NCI-H2227 treated with DMSO at 0.1 percent for 48 hours (cell line): ENCODE measurements around the gene MRPL24.
A peak's percentile ranks its signal among the peaks of the same experiment; 100 is the strongest.
"Not testable (repeated sequence)": the region's sequence is repeated elsewhere in the genome, so short reads cannot be mapped to it uniquely, and the experiment has no call there.

ENCODE experiments used
- DNase-seq: peaks from one replicate; lab custom pipeline; 2025; lab: John Stamatoyannopoulos, UW

The MRPL24 gene

DNA sequence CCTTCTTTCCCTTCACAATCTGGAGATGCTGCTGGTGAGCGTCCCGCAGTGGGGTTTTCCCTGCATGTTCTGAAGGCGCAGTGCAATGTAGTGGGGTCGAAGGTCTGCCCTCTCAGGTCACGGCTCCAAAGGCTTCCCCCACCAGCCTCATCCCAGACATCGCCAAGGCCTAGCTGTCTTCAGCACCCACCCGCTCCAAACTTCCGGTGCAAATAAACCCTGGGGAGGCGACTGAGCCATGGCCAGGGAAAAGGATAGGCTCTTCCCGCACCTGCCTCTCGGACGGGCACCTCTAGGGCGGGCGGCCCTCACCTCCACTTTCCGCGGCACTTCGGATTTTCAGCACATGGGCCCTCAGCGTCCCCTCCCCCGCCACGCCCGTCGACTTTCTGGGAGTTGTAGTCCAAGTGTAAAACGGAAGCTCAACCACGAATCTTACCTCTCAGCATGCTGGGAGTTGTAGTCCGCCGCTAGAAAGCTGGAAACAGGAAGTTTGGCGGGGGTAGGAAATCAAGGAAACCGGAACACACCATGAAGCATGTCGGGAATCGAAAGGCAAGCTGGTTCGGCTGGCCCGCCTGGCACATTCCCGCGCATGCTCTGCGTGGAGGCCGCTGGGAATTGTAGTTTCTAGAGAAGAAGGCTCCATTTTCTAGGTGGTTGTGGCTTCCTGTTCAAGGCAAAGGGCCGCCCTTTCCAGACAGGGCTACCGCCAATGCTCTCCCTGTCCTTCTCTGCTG lies at the start of gene MRPL24:
MRPL24 (minus strand) TSS at position 348 of the 740 bp plus-strand sequence. CDS start 2,384 bp downstream, outside the sequence.
- DNase-seq: peak; percentile 99

DNA sequence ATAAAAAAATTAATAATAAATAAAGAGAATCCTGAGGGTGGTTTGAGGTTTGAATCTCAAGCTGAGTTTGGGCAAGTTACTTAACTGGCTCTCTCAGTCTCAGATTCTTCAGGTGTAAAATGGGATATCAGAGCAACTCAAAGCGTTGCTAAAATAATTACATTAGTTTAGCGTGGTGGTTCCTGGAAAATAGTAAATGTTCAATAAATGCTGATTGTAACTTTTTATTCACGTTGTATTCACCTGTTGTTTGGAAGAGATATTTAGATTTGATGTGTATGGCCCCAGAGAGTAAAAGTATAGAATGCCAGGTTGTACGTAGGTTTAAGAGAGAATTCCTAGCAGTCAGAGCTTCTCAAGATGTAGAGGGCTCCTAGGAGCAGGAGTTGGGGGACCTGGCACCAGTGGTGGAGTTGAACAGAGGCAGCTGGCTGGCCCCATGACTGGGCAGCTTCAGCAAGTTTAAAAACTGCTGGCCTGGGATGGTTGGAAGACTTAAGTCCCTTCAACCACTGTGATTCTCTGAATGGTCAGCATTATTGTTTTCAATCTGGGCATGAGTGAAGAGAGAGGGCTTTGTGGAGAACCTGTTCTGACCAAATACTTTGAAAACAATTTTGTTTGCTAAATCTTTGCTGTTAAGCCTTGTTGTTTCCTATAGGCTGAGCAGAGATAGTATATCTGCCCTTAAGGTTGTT lies 48.9 kb upstream of the MRPL24 start:
- no peak for DNase-seq

DNA sequence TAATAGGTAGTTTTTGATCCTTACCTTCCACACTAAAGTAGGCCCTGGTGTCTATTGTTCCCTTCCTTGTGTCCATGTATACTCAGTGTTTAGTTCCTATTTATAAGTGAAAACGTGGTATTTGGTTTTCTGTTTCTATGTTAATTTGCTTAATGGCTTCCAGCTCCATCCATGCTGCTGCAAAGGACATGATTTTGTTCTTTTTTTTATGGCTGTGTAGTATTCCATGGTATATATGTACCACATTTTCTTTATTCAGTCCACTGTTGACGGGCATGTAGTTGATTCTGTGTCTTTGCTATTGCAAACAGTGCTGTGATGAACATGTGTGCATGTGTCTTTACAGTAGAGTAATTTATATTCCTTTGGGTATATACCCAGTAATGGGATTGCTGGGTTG lies 47.2 kb upstream of the MRPL24 start:
- no peak for DNase-seq

DNA sequence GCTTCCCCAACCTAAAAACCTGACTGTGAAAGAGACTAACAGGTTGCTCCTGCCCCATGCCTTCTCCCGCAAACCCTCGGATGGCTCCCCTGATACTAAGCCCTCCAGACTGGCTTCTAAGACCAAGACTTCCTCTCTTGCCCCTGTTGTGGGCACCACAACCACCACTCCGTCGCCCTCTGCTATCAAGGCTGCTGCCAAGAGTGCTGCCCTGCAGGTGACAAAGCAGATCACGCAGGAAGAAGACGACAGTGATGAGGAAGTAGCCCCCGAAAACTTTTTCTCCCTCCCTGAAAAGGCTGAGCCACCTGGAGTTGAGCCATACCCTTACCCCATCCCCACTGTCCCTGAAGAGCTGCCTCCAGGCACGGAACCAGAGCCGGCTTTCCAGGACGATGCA lies 45.8 kb upstream of the MRPL24 start:
- DNase-seq: no peak

DNA sequence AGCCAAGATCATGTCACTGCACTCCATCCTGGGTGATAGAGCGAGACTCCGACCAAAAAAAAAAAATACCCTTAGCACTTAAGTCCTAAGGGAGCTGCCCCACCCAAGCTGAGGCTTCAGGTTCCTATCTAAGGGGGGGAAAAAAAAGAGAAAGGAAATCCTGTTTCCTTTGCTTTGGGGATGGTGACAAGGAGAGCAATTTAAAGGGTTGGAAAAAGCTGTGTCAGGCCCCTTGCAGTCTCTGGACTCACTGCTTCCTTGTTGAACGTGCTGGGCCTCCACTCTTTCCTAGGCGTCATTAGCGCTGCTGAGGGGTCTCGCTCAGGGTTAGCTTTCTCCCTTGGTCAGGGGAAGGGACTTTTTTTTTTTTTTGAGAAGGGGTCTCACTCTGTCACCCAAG lies 44.6 kb upstream of the MRPL24 start:
- no peak for DNase-seq

DNA sequence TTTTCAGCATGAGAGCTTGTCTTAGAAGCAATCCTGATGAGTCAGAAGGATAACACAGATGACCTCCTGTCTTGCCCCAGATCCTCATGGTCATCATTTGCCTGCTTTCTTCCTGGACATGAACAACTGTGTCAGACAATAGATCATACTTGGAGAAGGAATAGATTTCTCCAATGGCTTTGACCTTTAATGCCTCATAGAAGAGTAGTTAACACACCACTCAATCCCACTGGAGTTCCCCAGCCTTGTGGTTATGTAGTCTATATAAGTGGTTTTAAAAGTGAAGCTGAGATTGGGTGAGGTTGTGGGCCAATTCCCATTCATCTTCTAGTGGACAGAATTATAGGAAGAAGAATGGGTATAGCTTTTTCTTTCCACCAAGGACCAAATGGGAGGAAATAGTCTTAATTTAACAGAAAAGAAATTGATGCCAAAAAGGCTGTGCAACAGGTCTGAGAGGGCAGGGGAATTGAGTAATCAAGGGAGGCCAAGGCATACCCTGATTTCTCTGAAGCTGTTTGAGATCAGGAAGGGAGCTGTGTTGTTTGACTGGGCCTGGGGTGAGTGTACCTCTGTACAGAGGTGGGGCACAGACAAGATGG lies 40.8 kb upstream of the MRPL24 start:
- no peak for DNase-seq

DNA sequence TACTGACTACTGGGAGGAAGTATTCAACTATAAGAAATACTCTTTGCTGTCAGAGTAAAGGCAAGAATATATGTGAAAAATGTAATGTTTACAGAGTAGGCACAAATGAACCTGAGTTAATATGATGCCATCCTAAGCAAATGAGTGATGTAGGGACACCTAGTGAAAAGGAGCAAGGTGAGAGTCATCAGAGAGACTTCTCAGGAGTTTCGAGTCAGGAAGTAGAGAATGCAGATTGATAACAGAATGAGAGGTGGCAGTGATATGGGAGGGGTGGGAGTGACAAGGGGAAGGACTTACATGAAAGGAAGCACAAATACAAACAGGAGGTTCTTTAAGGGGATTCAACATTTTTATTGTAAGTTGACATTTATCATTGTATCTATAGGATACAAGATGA lies 36.7 kb upstream of the MRPL24 start:
- DNase-seq: no peak

DNA sequence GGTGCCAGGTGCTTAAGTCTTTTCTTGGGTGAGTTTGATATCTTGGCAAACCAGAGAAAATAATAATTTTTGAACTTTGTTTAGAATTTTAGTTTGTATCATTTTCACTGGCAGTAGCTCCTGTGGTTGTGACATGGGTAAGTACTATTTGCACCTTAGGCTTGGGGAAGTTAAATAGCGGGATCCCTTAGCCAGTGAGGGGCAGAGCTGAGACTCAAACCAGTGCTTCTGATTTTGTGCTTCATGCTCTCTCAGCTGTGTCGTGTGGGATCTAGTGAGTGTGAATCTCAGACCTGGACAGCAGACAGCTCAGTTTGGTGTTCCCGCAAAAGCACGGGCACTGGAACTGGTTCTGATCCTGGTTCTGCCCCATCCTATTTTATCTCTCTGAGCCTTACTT lies 36.1 kb upstream of the MRPL24 start:
- DNase-seq: no peak

DNA sequence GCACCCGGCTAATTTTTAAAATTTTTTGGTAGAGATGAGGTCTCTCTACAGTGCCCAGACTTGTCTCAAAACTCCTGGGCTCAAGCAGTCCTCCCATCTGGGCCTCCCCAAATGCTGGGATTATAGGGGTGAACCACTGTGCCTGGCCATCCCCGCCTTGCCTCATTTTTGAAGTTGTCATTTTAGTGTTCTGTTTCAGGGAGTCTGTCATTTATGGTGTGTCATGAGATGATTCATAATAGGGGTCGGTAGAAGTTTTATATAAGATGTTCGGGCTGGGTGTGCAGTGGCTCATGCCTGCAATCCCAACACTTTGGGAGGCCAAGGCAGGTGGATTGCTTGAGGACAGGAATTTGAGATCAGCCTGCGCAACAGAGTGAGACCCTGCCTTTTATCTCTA lies 34.9 kb upstream of the MRPL24 start:
- no peak for DNase-seq

DNA sequence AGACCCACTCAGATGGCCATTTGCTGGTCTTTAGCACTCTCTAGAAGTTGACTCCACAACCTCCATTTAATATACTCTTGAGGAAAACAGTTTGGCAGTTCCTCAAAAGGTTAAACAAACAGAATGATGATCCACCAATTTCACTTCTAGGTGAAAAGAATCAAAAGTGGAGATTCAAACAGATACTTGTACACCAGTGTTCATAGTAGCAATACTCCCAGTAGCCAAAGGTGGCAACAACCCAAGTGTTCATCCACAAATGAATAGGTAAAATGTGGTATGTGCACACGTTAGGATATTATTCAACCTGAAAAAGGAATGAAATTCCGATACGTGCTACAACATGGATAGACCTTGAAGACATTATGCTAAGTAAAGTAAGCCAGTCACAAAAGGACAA lies 32.7 kb upstream of the MRPL24 start:
- no peak for DNase-seq

DNA sequence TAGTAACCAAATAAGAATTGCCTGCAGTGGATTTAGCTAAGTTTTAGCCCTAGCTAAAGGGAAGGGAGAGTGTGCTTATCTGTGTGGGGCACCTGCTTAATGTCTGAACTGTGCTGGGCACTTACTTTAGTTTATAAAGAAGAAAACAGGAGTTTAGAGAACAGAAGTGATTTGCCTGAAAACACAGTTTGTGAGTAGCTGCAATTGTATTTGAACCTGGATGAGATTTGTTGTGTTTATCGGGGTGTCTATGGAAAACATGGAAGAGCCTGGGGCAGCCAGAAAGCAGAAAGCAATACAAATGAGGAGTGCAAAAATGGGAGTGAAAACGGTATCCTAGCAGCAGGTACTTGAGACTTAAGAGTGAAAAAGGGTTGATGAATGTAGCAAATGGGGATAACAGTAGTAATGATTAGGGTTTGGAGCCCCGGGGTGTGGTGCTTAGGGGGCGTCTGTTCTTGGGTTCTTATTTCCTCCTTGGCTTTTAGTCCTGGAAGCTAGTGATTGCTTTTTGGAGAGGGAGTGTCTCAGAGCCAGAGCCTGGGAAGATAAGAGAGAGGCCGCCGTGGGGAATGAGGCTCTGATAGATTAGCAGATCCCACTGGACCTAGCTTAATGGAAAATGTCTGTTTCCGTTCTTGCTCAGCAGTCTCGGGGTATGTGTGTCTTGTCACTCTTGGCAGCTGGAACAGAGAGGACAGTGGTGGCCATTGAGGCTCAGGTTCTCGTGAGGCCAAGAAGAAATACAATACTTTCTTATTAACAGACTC lies 32.0 kb upstream of the MRPL24 start:
- no peak for DNase-seq

DNA sequence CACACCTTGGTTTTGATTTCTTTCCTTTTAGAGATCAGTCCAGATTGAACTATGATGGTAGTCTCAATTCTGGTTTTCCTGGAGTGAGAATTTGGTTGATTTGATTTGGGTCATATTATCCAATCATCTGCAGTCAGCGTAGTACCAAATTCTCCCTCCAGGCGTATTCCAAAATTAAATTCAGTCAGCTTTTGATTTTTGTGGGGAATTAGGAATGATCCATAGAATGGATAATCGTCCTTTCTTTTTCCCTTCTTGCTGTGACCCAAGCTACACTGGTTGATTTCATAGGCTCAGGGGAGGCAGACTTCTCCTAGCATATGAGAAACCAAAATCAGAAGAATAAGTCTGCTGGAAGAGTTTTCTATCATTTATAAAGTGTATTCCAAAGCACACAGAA lies 31.3 kb upstream of the MRPL24 start:
- DNase-seq: no peak

DNA sequence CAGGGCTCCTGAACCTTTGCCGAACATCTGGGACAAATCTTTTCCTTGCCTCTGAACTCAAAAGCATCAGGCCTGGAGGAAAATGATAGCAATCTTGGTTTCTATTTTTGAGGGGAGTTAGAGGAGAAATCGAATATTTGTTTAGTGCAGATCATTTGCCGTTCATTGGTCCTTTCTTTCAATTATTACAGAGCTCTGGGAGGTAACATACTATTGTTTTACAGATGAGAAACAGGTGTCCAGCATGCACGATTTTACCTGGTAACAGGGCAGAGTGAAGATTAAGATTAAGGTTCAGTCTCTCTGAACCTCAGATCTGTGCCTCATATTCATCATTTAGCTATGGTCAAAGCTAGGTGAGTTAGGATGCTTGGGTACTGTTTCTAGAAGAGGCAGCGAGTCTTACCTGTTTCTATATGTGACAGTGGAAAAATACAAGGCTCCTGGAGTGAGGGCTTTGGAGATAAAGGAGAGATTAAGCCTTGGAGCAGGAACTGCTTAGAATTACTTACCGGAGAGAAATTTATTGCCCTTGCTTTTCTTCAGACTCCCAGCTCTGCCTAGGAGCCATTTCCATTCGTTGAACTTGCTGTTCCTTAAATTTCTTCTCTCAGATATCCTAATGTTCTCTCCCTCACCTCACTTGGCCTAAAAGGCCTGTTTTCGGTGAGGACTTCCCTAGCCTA lies 27.9 kb upstream of the MRPL24 start:
- DNase-seq: no peak

DNA sequence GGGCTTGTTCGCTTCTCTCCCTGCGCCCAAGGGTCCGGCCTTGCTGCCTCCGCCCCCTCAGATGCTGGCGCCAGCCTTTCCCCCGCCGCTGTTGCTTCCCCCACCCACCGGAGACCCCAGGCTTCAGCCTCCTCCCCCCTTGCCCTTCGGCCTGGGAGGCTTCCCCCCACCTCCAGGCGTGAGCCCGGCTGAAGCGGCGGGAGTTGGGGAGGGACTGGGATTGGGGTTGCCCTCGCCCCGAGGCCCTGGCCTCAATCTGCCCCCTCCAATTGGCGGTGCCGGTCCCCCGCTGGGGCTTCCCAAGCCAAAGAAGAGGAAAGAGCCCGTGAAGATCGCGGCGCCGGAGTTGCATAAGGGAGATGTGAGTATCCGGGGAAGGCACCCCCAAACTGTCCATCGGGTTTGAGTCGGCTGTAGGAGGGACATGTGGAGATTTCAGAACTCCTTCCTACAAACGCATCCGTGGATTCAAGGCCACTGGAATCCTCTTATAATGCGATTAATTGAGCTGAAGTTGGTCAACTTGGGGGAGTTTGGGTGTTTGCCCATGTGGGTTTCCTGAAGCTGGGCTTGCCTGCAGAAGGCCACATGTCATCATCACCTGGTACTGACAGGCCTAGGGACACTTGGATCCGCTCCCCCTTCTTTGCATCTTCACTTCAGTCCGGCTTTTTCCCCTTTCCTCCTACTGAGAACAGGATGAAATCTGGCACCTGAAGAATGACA lies 27.2 kb upstream of the MRPL24 start:
- DNase-seq: no peak

DNA sequence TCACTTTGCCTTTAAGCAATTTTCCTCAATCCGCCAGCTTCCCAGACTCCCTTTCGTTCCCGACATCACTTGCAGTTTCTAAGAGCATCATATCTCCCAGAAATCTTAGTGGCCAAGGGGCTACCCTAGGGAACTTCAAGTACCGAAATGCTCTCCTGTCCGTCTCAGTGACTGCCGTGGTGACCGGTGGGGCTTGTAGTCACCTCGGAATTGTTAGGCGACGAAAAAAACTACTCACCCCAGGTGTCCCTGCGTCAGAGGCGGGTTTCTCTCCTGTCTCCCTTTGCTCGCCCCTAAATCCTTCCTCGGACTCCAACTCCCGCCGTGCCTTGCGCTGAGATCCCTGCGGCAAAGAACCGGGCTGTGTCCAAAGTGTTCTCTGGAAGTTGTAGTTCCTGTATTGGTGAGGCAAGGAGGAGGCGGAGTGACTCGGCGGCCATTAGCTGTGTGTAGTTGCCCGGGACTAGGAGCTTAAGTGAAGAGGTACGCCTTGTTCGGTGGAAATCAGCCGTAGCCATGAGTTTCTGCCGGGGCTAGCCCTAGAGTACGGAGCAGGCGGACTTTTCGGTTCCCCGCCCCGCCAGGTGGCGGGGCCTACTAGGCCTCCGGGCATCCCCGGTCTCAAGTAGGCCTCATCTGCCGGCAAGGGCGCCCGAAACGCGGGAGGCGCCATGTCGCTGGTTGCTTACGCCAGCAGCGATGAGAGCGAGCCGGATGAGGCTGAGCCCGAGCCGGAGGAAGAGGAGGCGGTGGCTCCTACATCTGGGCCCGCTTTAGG lies 26.4 kb upstream of the MRPL24 start, which contains the start of gene PRCC:
PRCC (plus strand) TSS at position 435 of the 778 bp plus-strand sequence; CDS start at position 672, 237 bp downstream.
- peak; percentile 99 for DNase-seq

DNA sequence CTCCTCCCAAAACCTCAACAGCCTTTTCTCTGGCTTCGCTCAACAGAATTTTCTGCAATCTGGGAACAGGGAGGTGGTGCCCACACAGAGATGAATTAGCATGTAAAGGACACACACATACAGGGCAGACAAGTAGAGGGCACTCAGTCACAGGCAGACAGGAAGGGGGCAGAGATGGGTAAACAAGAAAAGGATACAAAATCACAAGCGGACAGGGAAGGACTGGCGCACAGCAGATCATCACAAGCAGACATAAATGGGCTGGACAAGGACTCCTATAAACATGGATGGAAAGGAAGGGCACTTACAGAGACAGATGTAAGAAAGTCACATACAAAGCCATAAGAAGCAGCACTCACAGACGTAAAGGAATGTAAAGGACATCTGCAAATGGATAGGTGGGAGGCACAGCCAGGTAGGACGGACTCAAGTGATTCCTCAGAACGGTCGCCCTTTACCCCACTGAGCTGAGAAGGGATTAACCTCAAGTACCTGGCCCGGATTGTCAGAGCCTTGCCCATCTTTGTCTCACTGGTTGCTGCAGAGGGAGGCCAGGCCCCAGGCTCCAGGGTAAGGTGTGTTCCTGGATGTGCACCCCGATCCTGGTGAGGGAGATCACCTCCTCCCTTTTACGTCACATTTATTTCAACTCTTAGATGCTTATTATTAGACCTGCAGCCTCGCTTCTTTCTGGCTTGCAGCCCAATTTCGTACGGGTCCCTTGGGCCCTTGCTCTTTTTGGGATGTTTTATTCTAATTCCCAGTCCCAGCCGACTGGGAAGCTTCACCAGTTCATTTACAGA lies 25.6 kb upstream of the MRPL24 start:
- no peak for DNase-seq

DNA sequence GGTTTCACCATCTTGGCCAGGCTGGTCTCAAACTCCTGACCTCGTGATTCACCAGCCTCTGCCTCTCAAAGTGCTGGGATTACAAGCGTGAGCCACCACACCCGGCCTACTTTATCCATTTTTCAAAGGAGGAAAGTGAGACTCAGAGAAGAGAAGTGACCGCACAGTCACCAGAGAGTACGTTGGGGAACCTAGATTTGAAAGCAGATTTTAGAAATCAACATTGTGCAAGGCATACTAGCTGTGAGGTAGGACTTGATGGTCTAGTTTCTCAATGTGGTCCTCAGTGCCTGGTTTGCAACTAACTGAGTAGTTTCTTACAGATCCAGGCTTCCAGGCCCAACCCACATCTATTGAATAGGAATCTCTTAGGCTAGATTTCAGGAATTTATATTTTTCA lies 24.8 kb upstream of the MRPL24 start:
- no peak for DNase-seq

DNA sequence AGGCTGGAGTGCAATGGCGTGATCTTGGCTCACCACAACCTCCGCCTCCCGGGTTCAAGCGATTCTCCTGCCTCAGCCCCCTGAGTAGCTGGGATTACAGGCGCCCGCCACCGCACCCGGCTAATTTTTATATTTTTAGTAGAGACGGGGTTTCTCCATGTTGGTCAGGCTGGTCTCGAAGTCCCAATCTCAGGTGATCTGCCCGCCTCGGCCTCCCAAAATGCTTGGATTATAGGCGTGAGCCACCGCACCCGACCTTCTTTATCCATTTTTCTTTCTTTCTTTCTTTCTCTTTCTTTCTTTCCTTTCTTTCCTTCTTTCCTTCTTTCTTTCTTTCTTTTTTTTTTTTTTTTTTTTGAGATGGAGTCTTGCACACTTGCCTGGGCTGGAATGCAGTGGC lies 24.2 kb upstream of the MRPL24 start:
- not testable (repeated sequence) for DNase-seq

DNA sequence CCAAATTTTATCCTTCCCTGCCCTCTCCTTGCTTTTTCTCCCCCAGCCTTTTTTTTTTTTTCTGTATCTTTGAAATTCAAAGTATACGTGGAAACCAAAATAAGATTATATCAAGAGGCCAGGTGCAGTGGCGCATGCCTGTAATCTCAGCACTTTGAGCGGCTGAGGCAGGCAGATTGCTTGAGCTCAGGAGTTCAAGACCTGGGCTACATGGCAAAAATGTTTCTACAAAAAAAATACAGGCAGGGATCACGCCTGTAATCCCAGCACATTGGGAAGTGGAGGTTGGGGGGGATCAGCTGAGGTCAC lies 19.9 kb upstream of the MRPL24 start:
- DNase-seq: no peak
